ENCODE results near the gene BACH1.

BACH1 gene

DNA sequence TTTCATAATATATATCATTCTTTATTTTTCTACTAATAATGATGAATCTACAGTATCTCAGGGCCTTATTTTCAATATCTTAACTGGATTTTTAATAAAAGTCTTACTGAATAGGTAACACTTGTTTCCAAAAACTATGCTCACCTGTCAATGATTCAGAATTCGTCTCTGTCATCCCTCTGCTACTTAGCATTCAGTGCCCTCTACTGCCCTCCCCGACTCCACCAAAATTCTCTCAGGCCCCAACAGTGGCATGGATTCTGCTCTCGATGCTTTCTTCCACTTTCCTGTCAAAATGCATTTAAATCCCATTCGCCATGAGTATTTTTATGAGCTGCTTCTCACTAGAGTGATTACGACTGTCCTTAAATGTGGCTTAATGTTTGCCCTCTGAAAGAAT lies 10.5 kb upstream of the BACH1 start:
- intact Hi-C loops (cut with DNase I): no loop called here
- DNase-seq: no peak

DNA sequence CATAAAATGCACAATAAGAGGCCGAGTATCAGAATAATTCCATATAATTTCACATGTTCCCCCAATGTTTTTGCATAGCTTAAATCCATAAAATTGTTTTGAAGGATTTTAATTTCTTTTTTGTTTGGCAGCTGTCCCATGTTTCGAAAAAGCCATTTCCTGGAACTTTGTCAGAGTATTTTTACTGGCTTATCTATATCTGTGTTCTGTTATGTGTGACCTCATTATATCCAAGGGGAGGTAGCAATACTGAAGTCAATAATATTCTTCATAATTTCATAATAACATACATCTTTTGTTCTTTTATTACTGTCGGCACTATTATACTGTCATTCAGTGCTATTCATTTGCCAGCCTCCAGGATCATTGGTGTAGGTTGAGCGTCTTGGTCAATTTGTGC lies 9.4 kb upstream of the BACH1 start:
- intact Hi-C loops (cut with DNase I): no loop called here
- DNase-seq: no peak

GRCh38 chr21:29290240-29290639 lies 8.5 kb upstream of the BACH1 start:
- intact Hi-C loops (cut with DNase I): no loop called here

DNA sequence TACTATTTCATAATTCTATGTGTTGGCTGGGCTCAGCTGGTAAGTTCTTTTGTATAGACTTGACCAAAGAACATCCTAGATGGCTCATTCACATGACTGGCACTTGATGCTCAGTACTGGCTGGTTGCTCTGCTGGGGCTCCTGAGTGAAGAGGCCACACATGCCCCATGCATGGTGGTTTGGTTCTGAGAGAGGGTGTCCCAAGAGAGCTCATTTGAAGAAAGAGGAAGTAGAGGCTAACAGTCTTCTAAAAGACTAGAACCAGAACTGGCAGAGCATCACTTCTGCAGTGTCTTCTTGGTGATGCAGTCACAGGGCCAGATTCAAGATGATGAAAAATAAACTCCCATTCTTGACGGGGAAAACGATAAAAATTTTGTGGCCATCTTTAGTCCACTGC lies 5.2 kb upstream of the BACH1 start:
- no peak for DNase-seq
- intact Hi-C loops (cut with DNase I): no loop called here

More at GRCh38 chr21:29290240-29290639, 8.5 kb upstream of the BACH1 start:
- no peak for DNase-seq

GRCh38 chr21:29295066-29295650 lies 3.6 kb upstream of the BACH1 start:
- intact Hi-C loops (cut with DNase I): loop anchor here (5.0 kb wide), 1 partner anchor 223 kb away; the partner anchor contains the start of gene CCT8
- no peak for DNase-seq

- no peak for DNase-seq
- intact Hi-C loops (cut with DNase I): loop anchor here (5.0 kb wide), 1 partner anchor 224 kb away; the partner anchor contains the start of gene CCT8
These were observed 2.3 kb upstream of the BACH1 start for GRCh38 chr21:29296446-29296845.

DNA sequence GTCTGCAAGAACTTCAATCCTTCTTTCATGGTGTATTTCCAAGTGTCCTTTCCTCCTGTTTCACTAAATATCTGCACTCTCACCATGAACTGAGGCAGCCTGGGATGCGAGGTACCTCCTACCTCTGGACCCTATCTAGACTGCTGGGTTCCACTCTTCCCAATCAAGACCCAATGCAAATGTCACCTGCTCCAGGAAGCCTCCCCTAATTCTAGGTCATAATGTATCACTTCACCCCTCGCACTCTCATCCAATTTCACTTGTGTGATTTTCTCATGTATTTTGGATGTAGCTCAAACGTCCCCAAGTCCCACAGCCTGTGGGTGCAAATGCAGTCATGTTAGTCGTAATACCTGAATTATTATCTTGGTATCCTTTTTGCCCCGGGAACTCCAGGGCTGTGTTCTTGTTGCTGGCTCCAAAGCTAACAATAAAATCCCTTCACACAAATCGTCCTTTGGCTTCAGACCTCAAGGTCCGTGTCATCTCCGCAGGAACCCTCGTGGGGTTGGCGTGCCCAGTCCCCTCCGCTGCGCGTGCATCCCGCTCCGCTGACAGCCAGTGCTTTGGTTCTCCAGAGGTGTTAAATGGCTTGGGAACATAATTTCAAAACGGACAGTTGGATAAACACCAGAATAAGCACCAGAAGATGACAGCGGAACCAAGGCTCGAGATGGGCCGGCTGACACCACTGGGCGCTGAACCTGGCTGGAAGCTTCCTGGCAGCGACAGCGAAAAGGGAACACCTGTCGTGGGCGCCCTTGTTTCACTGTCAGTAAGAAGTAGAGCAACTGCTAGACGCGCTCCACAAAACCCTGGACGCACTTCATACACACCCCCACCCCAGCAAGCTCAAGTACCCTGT lies 1.0 kb upstream of the BACH1 start:
- DNase-seq: peak in 8 of 42 donors; percentile 3 to 47 (median 16)
- intact Hi-C loops (cut with DNase I): loop anchor here (5.0 kb wide), 1 partner anchor 225 kb away; the partner anchor contains the start of gene CCT8

- intact Hi-C loops (cut with DNase I): loop anchor here (5.0 kb wide), 1 partner anchor 227 kb away; the partner anchor contains the start of gene CCT8
These were observed 559 bp downstream of the BACH1 start for GRCh38 chr21:29299046-29299915.

GRCh38 chr21:29299916-29300806 lies 1.4 kb downstream of the BACH1 start:
- intact Hi-C loops (cut with DNase I): loop anchor here (5.0 kb wide), 1 partner anchor 228 kb away; the partner anchor contains the start of gene CCT8
- peak in 21 of 42 donors; percentile 7 to 66 (median 33) for DNase-seq

More at GRCh38 chr21:29299046-29299915, 559 bp downstream of the BACH1 start:
- DNase-seq: peak in 41 of 42 donors; percentile 26 to 81 (median 58)

- intact Hi-C loops (cut with DNase I): no loop called here
- DNase-seq: no peak
These were observed 2.1 kb downstream of the BACH1 start for GRCh38 chr21:29300807-29301138.

- DNase-seq: no peak
- intact Hi-C loops (cut with DNase I): no loop called here
These were observed 3.0 kb downstream of the BACH1 start for GRCh38 chr21:29301691-29302090.

GRCh38 chr21:29302359-29302875 lies 3.7 kb downstream of the BACH1 start:
- intact Hi-C loops (cut with DNase I): no loop called here
- DNase-seq: no peak

GRCh38 chr21:29303288-29303687 lies 4.6 kb downstream of the BACH1 start:
- intact Hi-C loops (cut with DNase I): no loop called here
- no peak for DNase-seq

- intact Hi-C loops (cut with DNase I): no loop called here
- DNase-seq: no peak
These were observed 5.9 kb downstream of the BACH1 start for GRCh38 chr21:29304597-29304996.

- DNase-seq: no peak
- intact Hi-C loops (cut with DNase I): no loop called here
These were observed 6.3 kb downstream of the BACH1 start for GRCh38 chr21:29305068-29305467.

- DNase-seq: no peak
- intact Hi-C loops (cut with DNase I): no loop called here
These were observed 6.8 kb downstream of the BACH1 start for GRCh38 chr21:29305561-29305960.

- intact Hi-C loops (cut with DNase I): no loop called here
- DNase-seq: no peak
These were observed 8.2 kb downstream of the BACH1 start for GRCh38 chr21:29306920-29307319.
